ENCODE results near the gene ZNF12.

DNA sequence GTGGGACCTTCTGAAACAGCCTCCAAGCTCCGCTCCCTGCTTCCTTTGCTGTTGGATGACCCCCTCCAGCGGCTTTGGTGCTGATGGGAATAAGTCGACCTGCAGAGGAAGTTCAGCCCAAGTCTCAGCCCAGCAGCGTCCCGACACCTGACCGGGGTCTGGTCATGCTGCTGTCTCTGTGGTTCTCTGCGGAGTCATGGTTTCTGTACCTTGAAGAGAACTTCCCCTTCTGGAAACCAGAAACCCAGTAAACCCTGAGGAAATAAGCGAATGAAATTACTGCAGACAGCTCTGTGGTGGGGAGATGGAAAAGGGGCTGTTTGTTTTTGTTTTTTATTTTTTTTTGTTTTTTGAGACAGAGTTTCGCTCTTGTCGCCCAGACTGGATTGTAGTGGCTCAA, 18.3 kb upstream of the ZNF12 start:
- TF ChIP-seq, protein P1, sequence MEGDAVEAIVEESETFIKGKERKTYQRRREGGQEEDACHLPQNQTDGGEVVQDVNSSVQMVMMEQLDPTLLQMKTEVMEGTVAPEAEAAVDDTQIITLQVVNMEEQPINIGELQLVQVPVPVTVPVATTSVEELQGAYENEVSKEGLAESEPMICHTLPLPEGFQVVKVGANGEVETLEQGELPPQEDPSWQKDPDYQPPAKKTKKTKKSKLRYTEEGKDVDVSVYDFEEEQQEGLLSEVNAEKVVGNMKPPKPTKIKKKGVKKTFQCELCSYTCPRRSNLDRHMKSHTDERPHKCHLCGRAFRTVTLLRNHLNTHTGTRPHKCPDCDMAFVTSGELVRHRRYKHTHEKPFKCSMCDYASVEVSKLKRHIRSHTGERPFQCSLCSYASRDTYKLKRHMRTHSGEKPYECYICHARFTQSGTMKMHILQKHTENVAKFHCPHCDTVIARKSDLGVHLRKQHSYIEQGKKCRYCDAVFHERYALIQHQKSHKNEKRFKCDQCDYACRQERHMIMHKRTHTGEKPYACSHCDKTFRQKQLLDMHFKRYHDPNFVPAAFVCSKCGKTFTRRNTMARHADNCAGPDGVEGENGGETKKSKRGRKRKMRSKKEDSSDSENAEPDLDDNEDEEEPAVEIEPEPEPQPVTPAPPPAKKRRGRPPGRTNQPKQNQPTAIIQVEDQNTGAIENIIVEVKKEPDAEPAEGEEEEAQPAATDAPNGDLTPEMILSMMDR (IDR thresholded peaks at IDR 0.05; ENCODE audit: low read length) = no peak
- TF ChIP-seq EZH2 (IDR thresholded peaks at IDR 0.05; ENCODE audit: borderline replicate concordance, low read length) = no peak

Data from OCI-LY1 (cell line).